Panc1 (cell line): ENCODE results near the gene LRRC36.

ENCODE experiments used
- CTCF ChIP-seq: fragments of 450-650 bp; IDR thresholded peaks from 2 replicates; pipeline ENCODE4 v1.5.1; 2017; ENCODE audit warnings: mild to moderate bottlenecking
- POLR2AphosphoS5 ChIP-seq: IDR thresholded peaks from 2 replicates; pipeline ENCODE4 v1.6.1; 2012; ENCODE audit warnings: mild to moderate bottlenecking, low read depth, low read length, moderate library complexity
- REST ChIP-seq, 2 experiments: IDR thresholded peaks; 2 replicates each; pipeline ENCODE4 v1.6.1; 2011 to 2012; ENCODE audit warnings: low read depth in 2 of 2, control low read depth in 1 of 2, low read length in 1 of 2, mild to moderate bottlenecking in 1 of 2, moderate library complexity in 1 of 2; ENCODE audit not compliant: insufficient read depth in 1 of 2
- SIN3A ChIP-seq: IDR thresholded peaks from 2 replicates; pipeline ENCODE4 v1.6.1; 2012; ENCODE audit warnings: low read depth, mild to moderate bottlenecking, low read length, moderate library complexity, borderline replicate concordance; ENCODE audit not compliant: insufficient read depth
- TCF7L2 ChIP-seq: IDR thresholded peaks from 2 replicates; pipeline ENCODE4 v1.6.1; 2011; ENCODE audit warnings: mild to moderate bottlenecking, low read depth, low read length, inconsistent platforms

DNA sequence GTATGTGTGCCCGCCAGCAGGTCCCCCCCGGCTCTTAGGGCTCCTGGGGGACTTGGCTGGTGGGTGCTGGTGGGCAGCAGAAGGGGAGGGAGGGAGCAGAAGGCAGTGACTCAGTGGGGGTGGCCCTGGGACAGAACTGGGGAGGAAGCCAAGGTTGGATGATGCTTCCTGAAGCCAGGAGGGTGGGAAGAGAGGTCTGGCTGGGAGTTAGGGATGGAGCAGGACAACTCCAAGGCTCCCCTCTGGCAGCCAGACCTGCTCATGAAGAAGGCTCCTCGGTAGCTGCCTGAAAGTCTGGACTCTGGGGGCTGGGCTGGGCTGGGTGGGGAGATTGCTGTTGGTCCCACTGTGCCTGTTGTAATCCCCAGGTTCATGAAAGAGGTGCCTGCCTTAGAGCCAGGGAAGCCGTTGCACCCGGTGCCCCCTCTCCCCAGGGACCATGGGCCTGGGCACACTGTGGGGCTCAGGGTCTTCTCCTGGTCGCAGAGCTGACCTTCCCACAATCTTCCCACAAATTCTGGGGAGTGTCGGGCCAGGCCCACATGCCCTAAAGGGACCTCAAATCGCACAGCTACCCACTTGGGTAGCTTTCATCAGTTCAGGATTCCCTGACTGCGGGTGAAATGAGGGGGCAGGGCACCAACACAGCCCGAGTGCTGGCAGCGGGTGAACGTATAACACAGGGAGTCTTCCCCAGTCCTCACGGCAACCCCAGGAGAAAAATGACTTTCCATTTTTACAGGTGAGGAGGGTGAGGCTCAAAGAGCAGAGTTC is 48.4 kb upstream of the LRRC36 start:
- TF ChIP-seq CTCF, result no peak
- no peak for TF ChIP-seq REST (IDR thresholded peaks at IDR 0.05; ENCODE audit: insufficient read depth in 1 of 2, low read depth in 2 of 2, low read length in 1 of 2)
- TF ChIP-seq POLR2AphosphoS5, result no peak
- no peak for TF ChIP-seq SIN3A
- TF ChIP-seq TCF7L2, result no peak
